Choroid plexus epithelial cell (primary cell): Measurements from ENCODE around the gene USP15.

Experiments used
- DNase-seq: peaks from one replicate; pipeline ENCODE4 v3.0.0-alpha.2; 2010; ENCODE audit warnings: low read depth
- H3K4me3 ChIP-seq: 2 replicates; pipeline ENCODE4 v1.5.1; 2011; ENCODE audit warnings: low read depth, mild to moderate bottlenecking, control low read depth, low read length, moderate library complexity
- TF ChIP-seq, protein P1 (sequence below): conservative IDR thresholded peaks from 2 replicates; pipeline ENCODE4 v1.5.1; 2011; ENCODE audit warnings: low read depth, mild to moderate bottlenecking, control low read depth, inconsistent platforms, low read length, moderate library complexity

USP15 gene

GRCh38 chr12:62279058-62279457 is 18.9 kb downstream of the USP15 start:
- H3K4me3 ChIP-seq = no peak overlapping the region
- TF ChIP-seq, protein P1, sequence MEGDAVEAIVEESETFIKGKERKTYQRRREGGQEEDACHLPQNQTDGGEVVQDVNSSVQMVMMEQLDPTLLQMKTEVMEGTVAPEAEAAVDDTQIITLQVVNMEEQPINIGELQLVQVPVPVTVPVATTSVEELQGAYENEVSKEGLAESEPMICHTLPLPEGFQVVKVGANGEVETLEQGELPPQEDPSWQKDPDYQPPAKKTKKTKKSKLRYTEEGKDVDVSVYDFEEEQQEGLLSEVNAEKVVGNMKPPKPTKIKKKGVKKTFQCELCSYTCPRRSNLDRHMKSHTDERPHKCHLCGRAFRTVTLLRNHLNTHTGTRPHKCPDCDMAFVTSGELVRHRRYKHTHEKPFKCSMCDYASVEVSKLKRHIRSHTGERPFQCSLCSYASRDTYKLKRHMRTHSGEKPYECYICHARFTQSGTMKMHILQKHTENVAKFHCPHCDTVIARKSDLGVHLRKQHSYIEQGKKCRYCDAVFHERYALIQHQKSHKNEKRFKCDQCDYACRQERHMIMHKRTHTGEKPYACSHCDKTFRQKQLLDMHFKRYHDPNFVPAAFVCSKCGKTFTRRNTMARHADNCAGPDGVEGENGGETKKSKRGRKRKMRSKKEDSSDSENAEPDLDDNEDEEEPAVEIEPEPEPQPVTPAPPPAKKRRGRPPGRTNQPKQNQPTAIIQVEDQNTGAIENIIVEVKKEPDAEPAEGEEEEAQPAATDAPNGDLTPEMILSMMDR = no peak
- no peak for DNase-seq

DNA sequence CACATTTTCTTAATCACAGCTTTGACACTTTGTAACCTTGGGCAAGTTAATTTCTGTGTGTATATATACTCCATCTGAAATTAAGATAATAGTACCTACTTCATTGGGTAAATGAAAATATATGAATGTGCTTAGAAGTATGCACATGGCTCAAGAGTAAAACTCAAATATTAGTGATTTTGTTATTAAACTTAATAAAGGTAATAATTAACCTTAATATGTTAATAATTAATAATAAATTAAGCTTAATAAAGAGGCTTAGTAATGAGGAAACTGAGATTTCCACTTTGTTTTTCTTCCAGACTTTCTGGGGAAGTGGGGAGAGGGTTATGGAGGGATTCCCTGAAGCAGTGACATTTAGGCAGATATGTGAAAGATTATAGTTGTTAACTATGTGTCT is 19.8 kb downstream of the USP15 start:
- no peak for DNase-seq
- TF ChIP-seq, protein P1 = no peak

GRCh38 chr12:62282057-62282774 is 22.0 kb downstream of the USP15 start:
- H3K4me3 ChIP-seq = no peak overlapping the region
- TF ChIP-seq, protein P1 = no peak
- no peak for DNase-seq

More for the DNA sequence above, 19.8 kb downstream of the USP15 start:
- H3K4me3 ChIP-seq = no peak overlapping the region

- TF ChIP-seq, protein P1 = no peak
- no peak for DNase-seq
- no peak overlapping the region for H3K4me3 ChIP-seq
These were observed 24.5 kb downstream of the USP15 start for GRCh38 chr12:62284749-62285148.

DNA sequence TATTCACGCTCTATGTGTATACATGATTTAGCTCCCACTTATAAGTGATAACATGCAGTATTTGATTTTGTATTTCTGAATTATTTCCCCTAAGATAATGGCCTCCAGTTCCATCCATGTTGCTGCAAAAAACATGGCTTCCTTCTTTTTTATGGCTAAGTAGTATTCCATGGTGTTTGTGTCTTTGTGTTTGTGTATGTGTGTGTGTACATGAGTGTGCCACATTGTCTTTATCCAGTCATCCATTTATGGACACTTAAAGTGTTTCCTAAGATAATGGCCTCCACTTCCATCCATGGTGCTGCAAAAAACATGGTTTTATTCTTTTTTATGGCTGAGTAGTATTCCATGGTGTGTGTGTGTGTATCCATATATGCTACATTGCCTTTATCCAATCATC is 25.1 kb downstream of the USP15 start:
- H3K4me3 ChIP-seq = no peak overlapping the region
- DNase-seq = no peak
- TF ChIP-seq, protein P1 = no peak

DNA sequence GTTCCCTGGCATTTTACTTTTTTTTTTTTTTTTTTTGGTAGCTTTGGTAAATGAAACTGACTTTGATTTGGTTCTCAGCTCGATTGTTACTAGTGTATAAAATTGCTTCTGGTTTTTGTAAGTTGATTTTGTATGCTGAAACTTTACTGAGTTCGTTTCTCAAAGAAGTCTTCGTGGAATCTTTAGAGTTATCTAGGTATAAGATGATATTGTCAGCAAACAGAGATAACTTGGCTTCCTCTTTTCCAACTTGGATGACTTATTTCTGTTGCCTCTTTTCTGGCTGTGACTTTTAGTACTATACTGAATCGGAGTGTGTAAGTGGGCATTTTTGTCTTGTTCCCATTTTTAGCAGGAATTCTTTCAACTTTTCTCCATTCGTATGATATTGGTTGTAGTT is 28.1 kb downstream of the USP15 start:
- DNase-seq = no peak
- TF ChIP-seq, protein P1 = no peak
- no peak overlapping the region for H3K4me3 ChIP-seq

DNA sequence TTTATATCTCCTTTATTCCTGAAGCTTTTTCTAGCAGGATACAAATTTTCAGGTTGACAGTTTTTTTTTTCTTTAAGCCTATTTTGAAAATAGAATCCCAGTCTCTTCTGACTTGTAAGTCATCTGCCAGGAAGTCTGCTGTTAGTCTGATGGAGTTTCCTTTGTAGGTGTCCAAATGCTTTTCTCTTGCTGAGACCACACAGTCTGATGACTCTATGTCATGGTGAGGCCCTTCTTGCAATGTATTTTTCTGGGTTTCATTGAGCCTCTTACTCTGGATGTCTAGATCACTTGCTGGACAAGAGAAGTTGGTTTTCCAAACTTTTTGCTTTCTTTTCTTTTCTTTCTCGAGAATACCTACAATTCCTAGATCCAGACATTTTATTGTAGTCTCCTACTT is 30.6 kb downstream of the USP15 start:
- DNase-seq = no peak
- TF ChIP-seq, protein P1 = no peak
- no peak overlapping the region for H3K4me3 ChIP-seq
